ENCODE measurements around the gene NOL4L. TPM values are rescaled to one million over a fixed set of nuclear protein-coding genes. Genes with fewer than 3 reads are reported as not detected.

NOL4L gene
- total and polyA plus RNA-seq, 2 donors (not counting 3 experiments of a cell fraction or from before 2014, with no cell fraction given) = 55.2 to 79.6 TPM

DNA sequence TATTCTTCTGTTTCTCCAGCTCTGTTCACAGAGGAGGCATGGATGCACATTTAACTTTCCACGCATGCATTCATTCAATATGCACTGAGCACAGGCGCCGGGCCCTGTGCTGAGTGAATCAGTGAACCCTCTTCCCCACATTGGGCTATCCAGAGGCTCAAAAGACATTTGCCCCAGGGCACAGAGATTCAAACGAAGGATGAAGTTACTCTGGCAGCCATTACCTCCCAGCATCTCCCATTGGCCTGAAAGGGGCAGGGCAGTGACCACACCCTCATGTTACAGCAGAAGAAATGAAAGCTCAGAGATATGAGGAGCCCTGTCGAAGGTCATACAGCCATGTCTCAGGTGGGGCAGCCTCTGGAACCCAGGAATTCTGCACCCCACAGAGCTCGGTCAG lies 26.7 kb upstream of the NOL4L start:
- no peaks in the 10 kb centered on the region for H3K9me3 ChIP-seq (replicated peaks; ENCODE audit: control insufficient read depth, insufficient read depth, low read length)
- intact Hi-C loops (cut with micrococcal nuclease) (no loop called here), dilution Hi-C loops (cut with MboI; ENCODE audit: extremely low pct_ligation_motif_present, low sequenced_read_pairs) (no loop called here)
- no peak for DNase-seq (ENCODE audit: low read depth, low spot score)
- no peaks in the 10 kb centered on the region for H3K9me1 ChIP-seq (replicated peaks; ENCODE audit: control insufficient read depth, extremely low read depth, insufficient read depth, low read length)
- ChIA-PET CTCF (interaction anchor here (1.2 kb wide), 1 partner anchor 8 kb away, joined by 6 read pairs; no protein-coding TSS in a partner anchor), POLR2A (no interaction called here)
- no peaks in the 10 kb centered on the region for H3K4me1 ChIP-seq (ENCODE audit: control insufficient read depth, extremely low read depth, insufficient read depth, low read length)
- no peak overlapping the region for H3K4me2 ChIP-seq (ENCODE audit: insufficient read depth, low read length)
- no peaks in the 10 kb centered on the region for H4K20me1 ChIP-seq (replicated peaks; ENCODE audit: control insufficient read depth, extremely low read depth, insufficient read depth, low read length)
- TF ChIP-seq, protein P1, sequence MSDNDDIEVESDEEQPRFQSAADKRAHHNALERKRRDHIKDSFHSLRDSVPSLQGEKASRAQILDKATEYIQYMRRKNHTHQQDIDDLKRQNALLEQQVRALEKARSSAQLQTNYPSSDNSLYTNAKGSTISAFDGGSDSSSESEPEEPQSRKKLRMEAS (IDR thresholded peaks at IDR 0.05; ENCODE audit: insufficient read depth, insufficient read length) = no peak
- TF ChIP-seq CTCF (IDR thresholded peaks at IDR 0.05; ENCODE audit: extremely low read depth in 1 of 2, insufficient read depth in 1 of 2, low read depth in 1 of 2, low read length in 2 of 2) = no peak
- no peak for TF ChIP-seq POLR2A (IDR thresholded peaks at IDR 0.05; ENCODE audit: low read depth, low read length)
- no peak for TF ChIP-seq MYC (IDR thresholded peaks at IDR 0.05; ENCODE audit: low read depth, low read length)
- TF ChIP-seq FOS (IDR thresholded peaks at IDR 0.05; ENCODE audit: borderline replicate concordance, insufficient read depth, low read length) = no peak
- no peak for TF ChIP-seq GATA2 (IDR thresholded peaks at IDR 0.05; ENCODE audit: insufficient read depth, insufficient read length, low read depth, low read length)
- no peak for TF ChIP-seq POLR2AphosphoS5 (IDR thresholded peaks at IDR 0.05; ENCODE audit: insufficient read depth, low read depth, low read length)
- TF ChIP-seq EZH2 (IDR thresholded peaks at IDR 0.05; ENCODE audit: borderline replicate concordance, low read depth, low read length, severe bottlenecking) = no peak
- no peak for TF ChIP-seq JUN (IDR thresholded peaks at IDR 0.05; ENCODE audit: borderline replicate concordance, insufficient read depth, insufficient read length, low read depth)
- no TSS peak for BruUV-seq (replicated peaks)
- H3K27ac ChIP-seq (ENCODE audit: insufficient read depth, low read depth, low read length) = no peak overlapping the region
- no peak overlapping the region for H3K4me3 ChIP-seq (replicated peaks in 1 of 3; ENCODE audit: insufficient read depth in 1 of 3, low read depth in 1 of 3, low read length in 3 of 3)
- no peaks in the 10 kb centered on the region for H3K36me3 ChIP-seq (ENCODE audit: control insufficient read depth in 2 of 2, extremely low read depth in 1 of 2, insufficient read depth in 2 of 2, low read length in 2 of 2)
- no peak for FAIRE-seq
- no peaks in the 10 kb centered on the region for H3K27me3 ChIP-seq (ENCODE audit: control insufficient read depth in 2 of 2, insufficient read depth in 2 of 2, low read length in 2 of 2)
- no peak overlapping the region for H3K9ac ChIP-seq (replicated peaks; ENCODE audit: extremely low read depth, insufficient read depth, low read length)
- H3K79me2 ChIP-seq (ENCODE audit: control insufficient read depth, insufficient read depth, low read length) = no peaks in the 10 kb centered on the region
- no peak overlapping the region for H2AFZ ChIP-seq (ENCODE audit: low read depth, low read length)

Measured in endothelial cell of umbilical vein (primary cell).